H1 (cell line): Measurements from ENCODE around the gene RAP1GAP. TPM values are rescaled to one million over a fixed set of nuclear protein-coding genes. Genes with fewer than 3 reads are reported as not detected.

Source experiments
- CTCF ChIA-PET: fragments of 300-600 bp; sonication (Branson Sonifier 250); formaldehyde crosslinking; loops from one replicate; lab custom pipeline; 2021; ENCODE audit not compliant: partially characterized antibody; lab: Charles Lee
- POLR2A ChIA-PET: fragments of 300-600 bp; sonication (Branson Sonifier 250); formaldehyde crosslinking; loops from one replicate; lab custom pipeline; 2021; ENCODE audit warnings: inconsistent platforms; ENCODE audit not compliant: partially characterized antibody; lab: Charles Lee
- DNase-seq, 2 experiments: peaks; one replicate each; pipeline versions ENCODE4 v3.0.0 to v3.0.0-alpha.2; 2010 to 2022; ENCODE audit warnings: low spot score in 2 of 2, low read depth in 1 of 2, mixed read lengths in 1 of 2
- FAIRE-seq: peaks from 2 replicates; lab custom pipeline; 2011; peaks lifted over from hg19 to GRCh38; lab: Jason Lieb, UNC
- H2AFZ ChIP-seq: 2 replicates; pipeline ENCODE4 v1.8.1; 2012; ENCODE audit warnings: low read length, inconsistent platforms
- H2AK5ac ChIP-seq: 2 replicates; pipeline ENCODE4 v1.6.1; 2013; ENCODE audit warnings: low read depth, low read length
- H2BK120ac ChIP-seq: replicated peaks from 2 replicates; pipeline ENCODE3; 2013; ENCODE audit warnings: low read depth, low read length, inconsistent platforms
- H2BK12ac ChIP-seq: 2 replicates; pipeline ENCODE4 v1.6.1; 2013; ENCODE audit warnings: low read depth, low read length
- H2BK15ac ChIP-seq: 2 replicates; pipeline ENCODE4 v1.6.1; 2013; ENCODE audit warnings: low read length
- H2BK20ac ChIP-seq: 2 replicates; pipeline ENCODE4 v1.6.1; 2013; ENCODE audit warnings: low read length
- H2BK5ac ChIP-seq: 2 replicates; pipeline ENCODE4 v1.6.1; 2013; ENCODE audit warnings: low read depth, low read length
- H3K14ac ChIP-seq: 2 replicates; pipeline ENCODE4 v1.6.1; 2013; ENCODE audit warnings: inconsistent platforms; ENCODE audit not compliant: insufficient read length
- H3K18ac ChIP-seq: 2 replicates; pipeline ENCODE4 v1.6.1; 2013; ENCODE audit warnings: low read length; ENCODE audit errors: extremely low read depth
- H3K23ac ChIP-seq: 2 replicates; pipeline ENCODE4 v1.6.1; 2013; ENCODE audit warnings: inconsistent platforms; ENCODE audit not compliant: insufficient read length
- H3K23me2 ChIP-seq: 2 replicates; pipeline ENCODE4 v1.6.1; 2013; ENCODE audit warnings: low read depth, low read length
- H3K27ac ChIP-seq: 2 replicates; pipeline ENCODE4 v1.6.1; 2011; ENCODE audit warnings: low read depth, low read length, inconsistent platforms
- H3K27me3 ChIP-seq, 4 experiments: replicated peaks in 1 of 4; 1 replicate in 1 of 4; 2 replicates in 3 of 4; pipeline versions ENCODE4 v1.6.1 to v1.8.1; 2011 to 2013; ENCODE audit warnings: low read length in 3 of 4, mild to moderate bottlenecking in 3 of 4, inconsistent platforms in 2 of 4, mixed read lengths in 2 of 4, moderate library complexity in 1 of 4; ENCODE audit not compliant: control insufficient read depth in 3 of 4, insufficient read depth in 3 of 4; ENCODE audit errors: extremely low read depth in 1 of 4
- H3K36me3 ChIP-seq, 4 experiments: 2 replicates each; pipeline versions ENCODE4 v1.6.1 to v1.8.1; 2011 to 2013; ENCODE audit warnings: mild to moderate bottlenecking in 4 of 4, low read length in 3 of 4, moderate library complexity in 2 of 4, control low read depth in 1 of 4, inconsistent platforms in 1 of 4; ENCODE audit not compliant: insufficient read depth in 4 of 4, control insufficient read depth in 2 of 4
- H3K4ac ChIP-seq: replicated peaks from 2 replicates; pipeline ENCODE3; 2013; ENCODE audit warnings: low read length, low read depth, mixed read lengths, inconsistent platforms; ENCODE audit not compliant: insufficient read length
- H3K4me1 ChIP-seq, 4 experiments: replicated peaks in 1 of 4; 1 replicate in 1 of 4; 2 replicates in 3 of 4; pipeline versions ENCODE4 v1.6.1 to v1.8.1; 2011 to 2013; ENCODE audit warnings: low read length in 3 of 4, inconsistent platforms in 2 of 4, mixed read lengths in 1 of 4; ENCODE audit not compliant: insufficient read depth in 4 of 4, control insufficient read depth in 3 of 4
- H3K4me2 ChIP-seq, 2 experiments: 2 replicates each; pipeline versions ENCODE4 v1.6.1 to v1.8.1; 2011 to 2013; ENCODE audit warnings: low read depth in 2 of 2, low read length in 2 of 2, control low read depth in 1 of 2, inconsistent platforms in 1 of 2, mild to moderate bottlenecking in 1 of 2; ENCODE audit not compliant: insufficient read depth in 1 of 2
- H3K4me3 ChIP-seq, 4 experiments: fragments of 200-600, 300-600 bp in 1 of 4; sonication (generic), shearing (Covaris generic), sonication (Bioruptor Twin) in 1 of 4; 2 replicates each; pipeline versions ENCODE4 v1.5.1 to v1.8.1; 2011 to 2016; ENCODE audit warnings: low read length in 4 of 4, low read depth in 3 of 4, control low read depth in 2 of 4, inconsistent platforms in 2 of 4, mild to moderate bottlenecking in 2 of 4, mixed read lengths in 1 of 4, moderate library complexity in 1 of 4; ENCODE audit not compliant: insufficient read depth in 2 of 4; ENCODE audit errors: extremely low read depth in 1 of 4
- H3K56ac ChIP-seq: replicated peaks from 2 replicates; pipeline ENCODE3; 2013; ENCODE audit warnings: low read depth, mild to moderate bottlenecking, mixed read lengths, low read length, inconsistent platforms; ENCODE audit not compliant: insufficient read length
- H3K79me1 ChIP-seq: 2 replicates; pipeline ENCODE4 v1.6.1; 2013; ENCODE audit warnings: low read depth, low read length, control low read depth
- H3K79me2 ChIP-seq, 2 experiments: 2 replicates each; pipeline versions ENCODE4 v1.6.1 to v1.8.1; 2012 to 2013; ENCODE audit warnings: low read length in 2 of 2, mild to moderate bottlenecking in 2 of 2, inconsistent platforms in 1 of 2; ENCODE audit not compliant: insufficient read depth in 2 of 2, control insufficient read depth in 1 of 2
- H3K9ac ChIP-seq, 4 experiments: replicated peaks in 1 of 4; 1 replicate in 1 of 4; 2 replicates in 3 of 4; pipeline versions ENCODE4 v1.6.1 to v1.8.1; 2011 to 2013; ENCODE audit warnings: low read depth in 3 of 4, low read length in 3 of 4, control low read depth in 2 of 4, mild to moderate bottlenecking in 2 of 4, moderate library complexity in 2 of 4, inconsistent platforms in 1 of 4; ENCODE audit errors: extremely low read depth in 1 of 4
- H3K9me3 ChIP-seq, 2 experiments: 2 replicates each; pipeline versions ENCODE4 v1.6.1 to v1.8.1; 2012 to 2013; ENCODE audit warnings: mild to moderate bottlenecking in 2 of 2, moderate library complexity in 2 of 2, control low read depth in 1 of 2, inconsistent platforms in 1 of 2, low read depth in 1 of 2, low read length in 1 of 2, mixed read lengths in 1 of 2; ENCODE audit not compliant: insufficient read depth in 2 of 2
- H4K20me1 ChIP-seq, 2 experiments: replicated peaks in 1 of 2; 2 replicates each; pipeline versions ENCODE3 to v1.8.1; 2011 to 2013; ENCODE audit warnings: inconsistent platforms in 2 of 2, low read length in 2 of 2, mild to moderate bottlenecking in 1 of 2; ENCODE audit not compliant: insufficient read depth in 2 of 2, control insufficient read depth in 1 of 2
- H4K5ac ChIP-seq: 2 replicates; pipeline ENCODE4 v1.6.1; 2013; ENCODE audit warnings: low read length, low read depth, mixed read lengths, inconsistent platforms; ENCODE audit not compliant: insufficient read length
- H4K8ac ChIP-seq: 2 replicates; pipeline ENCODE4 v1.8.0; 2013; ENCODE audit warnings: mild to moderate bottlenecking, moderate library complexity, low read length, inconsistent platforms; ENCODE audit not compliant: insufficient read depth; ENCODE audit errors: extremely low read depth
- H4K91ac ChIP-seq: replicated peaks from 2 replicates; pipeline ENCODE3; 2013; ENCODE audit warnings: low read length, mixed read lengths, inconsistent platforms; ENCODE audit not compliant: insufficient read length
- RBBP5 ChIP-seq: IDR thresholded peaks from 2 replicates; pipeline ENCODE4 v1.7.1; 2012; ENCODE audit warnings: low read depth, mild to moderate bottlenecking, inconsistent platforms, low read length, moderate library complexity, borderline replicate concordance
- SIN3A ChIP-seq, 2 experiments: IDR thresholded peaks in 1 of 2; conservative IDR thresholded peaks in 1 of 2; 2 replicates each; pipeline ENCODE4 v1.6.1; 2011 to 2012; ENCODE audit warnings: low read length in 2 of 2, improper control_type of control experiment in 1 of 2, low read depth in 1 of 2, mild to moderate bottlenecking in 1 of 2
- SP1 ChIP-seq: IDR thresholded peaks from 2 replicates; pipeline ENCODE4 v1.6.1; 2011; ENCODE audit warnings: low read depth, low read length
- SP4 ChIP-seq: IDR thresholded peaks from 2 replicates; pipeline ENCODE4 v1.6.1; 2012; ENCODE audit warnings: low read length, inconsistent platforms
- WGBS, 2 experiments: shearing (Covaris generic) in 1 of 2; methylation state at CpG; one replicate each; pipeline versions ENCODE4 v1.1.6 to v1.1.7; 2013 to 2015; ENCODE audit warnings: low lambda C conversion rate in 2 of 2, mixed read lengths in 2 of 2, inconsistent platforms in 1 of 2, low coverage in 1 of 2, missing lambda C conversion rate in 1 of 2; ENCODE audit not compliant: insufficient replicate concordance in 2 of 2, insufficient coverage in 1 of 2, insufficient read length in 1 of 2; ENCODE audit errors: extremely low coverage in 1 of 2, missing lambda C conversion rate in 1 of 2; 5-methylcytosine and 5-hydroxymethylcytosine counted together
- polyA plus RNA-seq, 7 experiments: library from polyadenylated mRNA; depleted of rRNA in 3 of 7; stranded (reverse) in 5 of 7; unstranded in 2 of 7; fragments of >200 nt in 5 of 7; fragments of 200-250 nt in 2 of 7; gene quantifications; 1 replicate in 5 of 7; 2 replicates in 1 of 7; 4 replicates in 1 of 7; pipeline versions ENCODE4 v1.2.1 to v1.2.3, GENCODE V29; 2011 to 2013; ENCODE audit warnings: missing spikeins in 2 of 7, mixed read lengths in 2 of 7
- total RNA-seq: library from RNA; stranded (reverse); fragmentation: NEBNext Ultra II Directional; extraction: Animal tissue kit (Norgen Biotek cat#: 25700); gene quantifications from 2 replicates; pipeline ENCODE4 v1.2.1, GENCODE V29; 2021

The RAP1GAP gene
- total and polyA plus RNA-seq, 2 of the 8 experiments (the other 6 are each of a cell fraction or from before 2014, with no cell fraction given), result 8.4 TPM

DNA sequence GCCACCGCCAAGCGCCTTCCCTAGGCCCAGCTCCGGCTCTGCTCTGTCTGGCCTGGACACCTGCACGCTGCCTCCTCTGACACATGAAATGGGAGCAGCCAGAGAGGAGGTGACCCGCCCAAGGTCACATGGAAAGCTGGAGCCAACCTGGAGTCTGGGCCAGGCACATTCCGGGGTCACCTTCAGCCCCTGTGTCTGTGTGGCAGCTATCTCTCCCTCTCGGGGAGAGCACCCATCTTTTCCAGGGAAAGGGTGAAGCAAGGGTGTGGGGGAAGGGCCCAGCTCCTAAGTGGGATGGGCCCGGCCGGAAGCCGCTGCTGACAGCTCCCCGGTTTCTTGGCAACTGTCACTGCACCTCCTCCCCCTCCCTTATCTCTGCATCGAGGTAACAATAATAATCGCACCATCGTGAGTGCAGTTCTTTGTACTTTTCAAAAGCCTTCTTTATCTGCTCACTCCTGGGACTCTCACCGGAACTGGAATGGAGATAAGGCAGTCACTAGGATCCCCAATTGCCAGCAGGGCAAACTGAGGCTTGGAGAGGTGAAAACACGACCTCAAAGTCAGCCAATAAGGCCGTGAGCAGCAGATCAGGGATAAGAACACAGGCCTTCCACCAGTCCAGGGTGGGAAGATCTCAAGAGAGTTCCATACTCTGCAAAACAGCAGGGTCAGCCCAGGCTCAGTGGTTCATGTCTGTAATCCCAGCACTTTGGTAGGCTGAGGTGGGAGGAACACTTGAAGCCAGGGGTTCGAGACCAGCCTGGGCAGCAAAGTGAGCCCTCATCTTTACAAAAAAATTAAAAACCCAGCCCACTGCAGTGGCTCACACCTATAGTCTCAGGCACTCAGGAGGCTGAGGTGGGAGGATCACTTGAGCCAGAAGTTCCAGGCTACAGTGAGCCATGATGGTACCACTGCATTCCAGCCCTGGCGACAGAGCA is 36.9 kb downstream of the RAP1GAP start:
- H3K79me2 ChIP-seq, result no peaks in the 10 kb centered on the region
- H2BK20ac ChIP-seq, result peak overlapping the region; percentile 72; the same call in 1 of the 2 replicates
- no peak overlapping the region for H2AFZ ChIP-seq
- H2BK120ac ChIP-seq, result no peak overlapping the region
- peak overlapping the region; percentile 88; the same call in 1 of the 2 replicates for H2AK5ac ChIP-seq
- DNase-seq, result no peak
- no peaks in the 10 kb centered on the region for H4K20me1 ChIP-seq
- CTCF ChIA-PET, result interaction anchor here (1.1 to 1.6 kb wide), 3 partner anchors 13 to 38 kb away, joined by 4 to 5 read pairs (median 4); no protein-coding TSS in a partner anchor
- WGBS, 2 experiments, result 74% methylated on average over 19 of the region's 19 CpGs; no CpG with 5 or more reads in 1 of the 2 experiments
- H3K14ac ChIP-seq, result no peak overlapping the region
- H3K56ac ChIP-seq, result no peak overlapping the region
- peak overlapping the region; percentile 31 for H4K91ac ChIP-seq
- 0 out of 2 replicates have a peak, but pooled peaks cover 2% of the 10 kb centered on the region for H3K23me2 ChIP-seq
- TF ChIP-seq SP4, result no peak
- no peak for TF ChIP-seq SIN3A (conservative IDR thresholded peaks at IDR 0.05 in 1 of 2, IDR thresholded peaks at IDR 0.05 in 1 of 2; ENCODE audit: low read depth in 1 of 2, low read length in 2 of 2)
- TF ChIP-seq SP1, result no peak
- no peak for TF ChIP-seq RBBP5
- TF ChIP-seq, all 59 proteins: peak for 0
- no peak overlapping the region for H3K4ac ChIP-seq
- no peak overlapping the region for H4K8ac ChIP-seq
- H3K4me3 ChIP-seq, result no peak overlapping the region
- POLR2A ChIA-PET, result interaction anchor here (0.8 to 1.2 kb wide), 2 partner anchors 9 to 12 kb away, joined by 3 to 4 read pairs; no protein-coding TSS in a partner anchor
- H2BK12ac ChIP-seq, result peak overlapping the region; percentile 84; the same call in 1 of the 2 replicates
- H3K36me3 ChIP-seq, result no peaks in the 10 kb centered on the region
- peak overlapping the region; percentile 81; the same call in 1 of the 2 replicates for H2BK15ac ChIP-seq
- peak overlapping the region; percentile 32 for H3K18ac ChIP-seq
- no peak overlapping the region for H2BK5ac ChIP-seq
- peaks cover 5 to 30% (median 16%) of the 10 kb centered on the region in 4 experiments for H3K4me1 ChIP-seq
- no peaks in the 10 kb centered on the region for H3K27me3 ChIP-seq
- no peaks in the 10 kb centered on the region for H3K79me1 ChIP-seq
- no peak overlapping the region for H3K9ac ChIP-seq
- no peak overlapping the region for H4K5ac ChIP-seq
- no peaks in the 10 kb centered on the region for H3K9me3 ChIP-seq
- H3K23ac ChIP-seq, result no peak overlapping the region
- no peak overlapping the region for H3K4me2 ChIP-seq
- H3K27ac ChIP-seq, result no peak overlapping the region
- no peak for FAIRE-seq
